NCI-H187 (cell line): ENCODE results near the gene CCDC59.
"Not testable (repeated sequence)": the region's sequence is repeated elsewhere in the genome, so short reads cannot be mapped to it uniquely, and the experiment has no call there.

ENCODE experiments used
- DNase-seq, 2 experiments: peaks; one replicate each; lab custom pipeline; 2025; lab: John Stamatoyannopoulos, UW

The CCDC59 gene

GRCh38 chr12:82358200-82359114, at the start of gene CCDC59, which contains the start of gene METTL25:
CCDC59 (minus strand) TSS chr12:82358387; CDS start chr12:82358376, 11 bp downstream.
METTL25 (plus strand) TSS chr12:82358529; CDS start chr12:82358566, 37 bp downstream.
- peak; percentile 94 to 98 for DNase-seq

- no peak for DNase-seq
Measured at GRCh38 chr12:82407481-82407880, 49.3 kb upstream of the CCDC59 start.

GRCh38 chr12:82406651-82407050, 48.5 kb upstream of the CCDC59 start:
- DNase-seq, result no peak

- DNase-seq, result no peak
Measured at GRCh38 chr12:82400819-82401218, 42.6 kb upstream of the CCDC59 start.

- DNase-seq, result no peak
Measured at GRCh38 chr12:82398879-82399278, 40.7 kb upstream of the CCDC59 start.

- no peak for DNase-seq
Measured at GRCh38 chr12:82383930-82384552, 25.9 kb upstream of the CCDC59 start.

GRCh38 chr12:82378997-82379396, 20.8 kb upstream of the CCDC59 start:
- DNase-seq, result no peak

GRCh38 chr12:82375201-82375600, 17.0 kb upstream of the CCDC59 start:
- DNase-seq, result no peak

- DNase-seq, result no peak
Measured at GRCh38 chr12:82366197-82366596, 8.0 kb upstream of the CCDC59 start.

- no peak for DNase-seq
Measured at GRCh38 chr12:82363990-82364389, 5.8 kb upstream of the CCDC59 start.

GRCh38 chr12:82361461-82361915, 3.3 kb upstream of the CCDC59 start:
- no peak for DNase-seq

GRCh38 chr12:82360834-82361233, 2.6 kb upstream of the CCDC59 start:
- DNase-seq, result not testable (repeated sequence)

- DNase-seq, result peak in 1 of 2 experiments; percentile 60
Measured at GRCh38 chr12:82359115-82359478, 910 bp upstream of the CCDC59 start.

GRCh38 chr12:82357845-82358199, 365 bp downstream of the CCDC59 start:
- DNase-seq, result no peak

GRCh38 chr12:82357340-82357739, 847 bp downstream of the CCDC59 start:
- DNase-seq, result no peak

GRCh38 chr12:82351390-82351789, 6.8 kb downstream of the CCDC59 start:
- no peak for DNase-seq

GRCh38 chr12:82350161-82350560, 8.0 kb downstream of the CCDC59 start:
- DNase-seq, result no peak

- DNase-seq, result peak; percentile 38 to 65
Measured at GRCh38 chr12:82329508-82329907, 28.7 kb downstream of the CCDC59 start.

- no peak for DNase-seq
Measured at GRCh38 chr12:82327861-82328260, 30.3 kb downstream of the CCDC59 start.

- no peak for DNase-seq
Measured at GRCh38 chr12:82326905-82327503, 31.2 kb downstream of the CCDC59 start.

GRCh38 chr12:82325540-82326336, 32.4 kb downstream of the CCDC59 start:
- no peak for DNase-seq

GRCh38 chr12:82319276-82319675, 38.9 kb downstream of the CCDC59 start:
- no peak for DNase-seq
